ENCODE measurements around the gene TMEM120A.

TMEM120A gene

GRCh38 chr7:75993689-75994387 lies 557 bp downstream of the TMEM120A start:
- DNase-seq = no peak

- no peak for DNase-seq
Measured at GRCh38 chr7:75992083-75992755, 2.2 kb downstream of the TMEM120A start.

GRCh38 chr7:75991531-75992082 lies 2.8 kb downstream of the TMEM120A start:
- DNase-seq = no peak

DNA sequence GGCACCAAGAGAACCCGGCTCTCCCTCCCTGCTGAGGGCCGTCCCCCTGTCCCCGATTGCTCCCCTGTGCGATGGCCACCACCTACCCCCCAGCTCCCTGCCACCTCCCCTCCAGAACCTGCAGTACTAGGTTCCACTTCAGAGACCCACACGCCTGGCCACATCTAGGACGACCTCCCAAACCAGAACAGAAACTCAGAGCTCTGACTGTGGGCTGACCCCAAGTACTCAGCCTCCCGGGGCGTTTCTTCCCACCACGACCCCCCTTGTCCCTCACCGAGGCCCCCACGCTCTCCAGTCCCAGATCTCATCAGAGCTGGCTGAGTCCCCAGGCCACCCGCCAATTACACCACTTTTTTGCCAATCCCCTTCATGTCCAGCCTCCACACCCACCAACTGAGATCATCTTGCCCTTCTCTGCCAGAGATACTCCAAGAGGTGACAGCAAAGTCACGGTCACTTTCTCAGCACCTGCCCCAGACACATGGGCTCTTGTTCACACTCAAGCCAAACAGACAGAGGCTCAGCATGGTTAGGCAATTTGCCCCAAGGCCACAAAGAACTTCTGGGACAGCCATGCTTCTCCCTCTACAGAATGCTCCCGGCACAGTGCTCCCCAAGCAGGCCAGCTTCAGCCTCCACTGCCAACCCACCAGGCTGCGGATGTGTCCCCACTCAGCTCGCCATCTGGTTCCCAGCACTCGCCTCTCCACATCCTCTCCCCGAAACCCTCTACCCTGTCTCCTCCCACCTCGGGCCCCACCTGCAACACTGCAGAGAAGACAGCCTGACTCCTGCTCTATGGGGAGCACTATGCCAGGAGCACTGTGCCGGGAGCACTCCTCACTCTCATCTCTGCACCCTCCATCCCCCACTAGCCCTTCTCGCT lies 4.7 kb downstream of the TMEM120A start:
- DNase-seq = no peak

DNA sequence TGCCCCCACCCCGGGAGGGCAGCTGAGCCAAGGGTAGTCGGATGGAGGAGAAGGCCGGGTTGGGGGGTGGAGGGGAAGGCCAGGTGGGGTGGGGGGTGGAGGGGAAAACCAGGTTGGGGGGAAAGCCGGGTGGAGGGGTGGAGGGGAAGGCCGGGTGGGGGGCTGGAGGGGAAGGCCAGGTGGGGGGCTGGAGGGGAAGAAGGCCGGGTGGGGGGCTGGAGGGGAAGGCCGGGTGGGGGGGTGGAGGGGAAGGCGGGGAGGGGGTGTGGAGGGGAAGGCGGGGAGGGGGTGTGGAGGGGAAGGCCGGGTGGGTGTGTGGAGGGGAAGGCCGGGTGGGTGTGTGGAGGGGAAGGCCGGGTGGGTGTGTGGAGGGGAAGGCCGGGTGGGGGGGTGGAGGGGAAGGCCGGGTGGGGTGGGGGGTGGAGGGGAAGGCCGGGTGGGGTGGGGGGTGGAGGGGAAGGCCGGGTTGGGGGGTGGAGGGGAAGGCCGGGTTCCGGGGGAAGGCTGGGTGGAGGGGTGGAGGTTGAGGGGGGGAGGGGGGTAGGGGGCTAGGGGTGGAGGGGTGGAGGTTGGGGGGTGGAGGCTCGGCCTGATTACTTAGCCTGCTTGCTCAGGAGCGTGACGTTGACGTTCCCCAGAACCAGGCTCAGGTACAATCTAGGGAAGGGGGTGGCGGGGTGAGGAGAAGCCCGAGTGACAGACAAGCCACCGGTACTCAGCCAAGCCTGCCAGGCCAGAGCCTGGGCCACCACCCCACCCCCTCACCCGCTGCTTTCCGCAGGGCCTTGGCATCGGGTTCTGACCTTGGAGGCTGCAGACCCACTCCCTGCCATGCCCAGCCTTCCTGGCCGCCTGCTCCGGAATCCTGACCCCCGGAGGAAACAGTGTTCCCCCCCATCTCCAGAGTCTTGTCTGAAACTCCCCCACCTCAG lies 5.6 kb downstream of the TMEM120A start:
- no peak for DNase-seq

- DNase-seq = no peak
Measured at GRCh38 chr7:75987805-75988567, 6.4 kb downstream of the TMEM120A start.

DNA sequence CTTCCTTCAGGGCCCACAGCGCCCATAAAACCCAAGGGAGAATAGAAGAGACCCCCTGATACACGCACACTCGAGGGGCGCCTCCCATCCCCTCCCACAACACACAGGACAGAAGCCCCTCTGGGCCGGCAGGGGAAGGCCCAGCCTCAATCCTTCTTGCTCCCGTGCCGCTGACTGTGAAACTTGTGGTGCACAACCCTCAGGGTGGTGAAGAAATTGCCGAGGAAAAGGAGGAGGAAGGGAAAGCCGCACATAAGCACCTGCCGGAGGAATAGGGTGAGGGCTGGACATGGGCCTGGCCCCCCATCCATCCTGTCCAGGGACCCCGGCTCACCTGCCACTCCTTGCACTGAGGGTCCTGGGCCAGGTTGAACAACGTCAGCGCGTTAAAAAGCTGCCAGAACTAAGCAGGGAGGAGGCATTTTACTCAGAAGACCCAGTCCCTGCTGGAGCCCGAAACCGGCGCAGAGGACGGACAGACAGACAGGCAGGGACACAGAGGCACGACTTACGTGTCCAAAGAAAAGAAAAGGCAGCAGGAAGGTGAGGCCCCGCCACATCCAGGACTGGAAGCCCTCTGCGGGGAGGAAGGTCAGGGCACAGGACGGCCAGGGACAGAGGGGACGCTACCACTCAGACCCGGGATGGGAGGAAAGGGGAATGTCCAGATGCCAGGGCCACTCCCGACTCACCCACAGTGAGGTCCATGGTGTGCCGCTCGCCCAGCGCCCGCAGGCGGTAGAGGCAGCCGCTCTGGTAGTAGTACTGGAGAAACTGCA lies 7.2 kb downstream of the TMEM120A start:
- DNase-seq = no peak

DNA sequence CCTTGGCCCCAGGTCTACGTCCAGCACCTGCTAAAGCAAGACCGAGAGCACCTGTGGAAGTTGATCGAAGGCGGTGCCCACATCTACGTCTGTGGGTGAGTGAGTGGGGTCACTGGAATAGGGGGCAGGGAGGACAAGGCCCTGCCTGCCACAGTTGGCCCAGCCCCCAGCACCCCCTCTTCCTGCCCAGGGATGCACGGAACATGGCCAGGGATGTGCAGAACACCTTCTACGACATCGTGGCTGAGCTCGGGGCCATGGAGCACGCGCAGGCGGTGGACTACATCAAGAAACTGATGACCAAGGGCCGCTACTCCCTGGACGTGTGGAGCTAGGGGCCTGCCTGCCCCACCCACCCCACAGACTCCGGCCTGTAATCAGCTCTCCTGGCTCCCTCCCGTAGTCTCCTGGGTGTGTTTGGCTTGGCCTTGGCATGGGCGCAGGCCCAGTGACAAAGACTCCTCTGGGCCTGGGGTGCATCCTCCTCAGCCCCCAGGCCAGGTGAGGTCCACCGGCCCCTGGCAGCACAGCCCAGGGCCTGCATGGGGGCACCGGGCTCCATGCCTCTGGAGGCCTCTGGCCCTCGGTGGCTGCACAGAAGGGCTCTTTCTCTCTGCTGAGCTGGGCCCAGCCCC lies 8.1 kb downstream of the TMEM120A start:
- no peak for DNase-seq

- DNase-seq = no peak
Measured at GRCh38 chr7:75985518-75986146, 8.8 kb downstream of the TMEM120A start.

DNA sequence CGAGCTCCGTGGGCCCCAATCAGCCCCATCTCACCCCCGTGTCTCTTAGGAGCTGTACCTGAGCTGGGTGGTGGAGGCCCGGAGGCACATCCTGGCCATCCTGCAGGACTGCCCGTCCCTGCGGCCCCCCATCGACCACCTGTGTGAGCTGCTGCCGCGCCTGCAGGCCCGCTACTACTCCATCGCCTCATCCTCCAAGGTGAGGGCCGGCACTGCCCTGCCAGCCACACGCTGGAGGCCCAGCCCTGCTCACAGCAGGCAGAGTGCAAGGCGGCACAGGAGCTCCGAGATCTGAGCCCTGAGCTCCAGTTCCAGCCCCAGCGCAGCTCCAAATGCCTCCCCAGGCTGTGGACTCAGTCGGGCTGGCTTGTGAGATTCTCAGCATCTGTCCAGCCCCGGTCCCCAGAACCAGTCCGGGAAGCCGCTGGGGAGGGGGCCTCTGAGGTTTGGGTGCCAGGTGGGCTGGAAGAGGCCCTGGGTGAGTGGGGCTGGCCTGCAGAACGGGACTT lies 9.3 kb downstream of the TMEM120A start:
- DNase-seq = no peak

DNA sequence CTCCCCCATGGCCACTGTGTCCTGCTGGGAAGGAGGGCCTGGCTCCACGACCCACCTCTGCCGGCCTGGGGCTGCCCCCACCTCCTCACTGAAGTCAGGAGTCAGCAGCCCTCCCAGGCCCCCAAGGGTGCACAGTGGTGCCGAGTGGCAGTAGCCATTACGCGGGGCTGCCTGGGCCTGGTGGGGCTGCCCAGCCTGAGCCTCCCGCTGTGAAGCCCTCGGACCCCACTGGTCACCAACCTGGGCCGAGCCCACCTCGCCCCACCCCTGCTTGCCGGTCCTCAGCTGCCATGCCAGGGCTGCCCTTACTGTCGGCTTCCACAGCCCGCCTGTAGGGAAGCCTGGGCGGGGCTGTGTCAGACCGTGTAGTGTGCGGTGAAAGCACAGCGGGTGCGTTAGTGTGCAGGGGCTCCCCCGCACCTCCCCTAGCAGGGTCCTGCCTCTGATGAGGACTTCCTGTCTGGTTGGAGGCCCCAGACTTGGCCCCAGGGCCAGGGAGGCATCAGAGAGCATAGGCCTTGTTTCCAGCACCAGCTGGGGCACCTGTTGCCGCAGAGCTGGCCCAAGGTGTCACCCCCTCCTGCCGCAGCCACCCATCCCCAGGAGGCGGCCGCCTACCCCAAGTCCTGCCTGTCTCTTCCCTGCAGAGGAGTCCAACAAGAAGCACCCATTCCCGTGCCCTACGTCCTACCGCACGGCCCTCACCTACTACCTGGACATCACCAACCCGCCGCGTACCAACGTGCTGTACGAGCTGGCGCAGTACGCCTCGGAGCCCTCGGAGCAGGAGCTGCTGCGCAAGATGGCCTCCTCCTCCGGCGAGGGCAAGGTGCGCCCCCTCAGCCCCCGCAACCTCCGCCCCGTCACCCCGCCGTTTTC lies 10.0 kb downstream of the TMEM120A start:
- DNase-seq = no peak

GRCh38 chr7:75983471-75984129 lies 10.8 kb downstream of the TMEM120A start:
- no peak for DNase-seq

GRCh38 chr7:75982306-75983064 lies 11.9 kb downstream of the TMEM120A start:
- no peak for DNase-seq

DNA sequence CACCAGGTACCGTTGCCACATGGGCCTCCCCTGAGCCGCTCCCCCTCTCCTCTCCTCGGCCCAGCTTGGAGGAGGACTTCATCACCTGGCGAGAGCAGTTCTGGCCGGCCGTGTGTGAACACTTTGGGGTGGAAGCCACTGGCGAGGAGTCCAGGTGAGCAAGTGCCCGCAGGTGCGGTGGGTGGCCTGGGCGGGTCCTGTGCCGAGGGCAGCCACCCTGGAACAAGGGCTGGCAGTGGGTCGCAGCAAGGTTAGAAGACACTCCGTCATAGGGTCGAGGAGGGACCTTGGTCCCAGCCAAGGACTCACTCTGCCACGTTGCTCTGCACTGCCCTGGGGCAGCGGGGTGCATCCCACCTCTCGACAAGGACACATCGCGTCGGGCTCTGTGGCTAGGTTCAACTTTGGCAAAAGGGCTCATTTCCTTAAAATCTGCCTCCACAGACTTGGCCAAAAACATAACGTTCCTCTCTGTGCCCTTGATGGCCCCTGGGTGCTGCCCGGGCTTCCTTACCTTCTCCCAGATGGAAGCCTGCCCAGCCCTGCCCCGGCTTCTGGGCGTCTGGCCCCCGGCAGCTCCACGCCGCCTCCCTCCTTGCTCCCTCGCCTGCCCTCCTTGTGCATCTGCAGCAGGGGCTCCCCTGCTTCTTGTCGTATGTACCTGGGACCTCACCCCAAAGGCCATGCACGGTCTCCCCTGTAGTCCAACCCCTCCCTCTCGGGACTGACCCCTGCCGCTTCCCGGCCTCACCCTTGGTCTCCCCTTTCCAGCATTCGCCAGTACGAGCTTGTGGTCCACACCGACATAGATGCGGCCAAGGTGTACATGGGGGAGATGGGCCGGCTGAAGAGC lies 12.7 kb downstream of the TMEM120A start:
- DNase-seq = no peak

DNA sequence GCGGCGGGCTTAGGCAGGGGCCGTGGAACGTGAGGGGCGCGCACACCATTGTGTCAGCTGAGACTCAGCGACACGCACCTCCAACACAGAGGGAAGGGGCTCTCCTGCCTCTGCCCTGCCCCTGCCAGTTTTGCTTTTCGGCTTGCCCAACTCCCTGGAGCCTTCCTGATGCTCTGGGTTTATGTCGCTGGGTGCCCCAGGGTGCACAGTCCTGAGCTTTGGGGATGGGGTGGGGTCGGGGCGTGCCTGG lies 13.3 kb downstream of the TMEM120A start:
- DNase-seq = no peak

All from activated naive CD4-positive, alpha-beta T cell treated with anti-CD3 and anti-CD28 coated beads, Interleukin-2, amount 50 U/mL, for 16 hours (primary cell).